22Rv1 (cell line): Measurements from ENCODE around the gene DAG1.

Experiments
- ZFX ChIP-seq: fragments of 450-650 bp; IDR thresholded peaks from 2 replicates; pipeline ENCODE4 v1.6.1; 2017; ENCODE audit warnings: antibody characterized with exemption, borderline replicate concordance
- TF ChIP-seq, protein P1 (sequence below): fragments of 450-650 bp; IDR thresholded peaks from 2 replicates; pipeline ENCODE4 v1.5.1; 2017; ENCODE audit warnings: mild to moderate bottlenecking

DNA sequence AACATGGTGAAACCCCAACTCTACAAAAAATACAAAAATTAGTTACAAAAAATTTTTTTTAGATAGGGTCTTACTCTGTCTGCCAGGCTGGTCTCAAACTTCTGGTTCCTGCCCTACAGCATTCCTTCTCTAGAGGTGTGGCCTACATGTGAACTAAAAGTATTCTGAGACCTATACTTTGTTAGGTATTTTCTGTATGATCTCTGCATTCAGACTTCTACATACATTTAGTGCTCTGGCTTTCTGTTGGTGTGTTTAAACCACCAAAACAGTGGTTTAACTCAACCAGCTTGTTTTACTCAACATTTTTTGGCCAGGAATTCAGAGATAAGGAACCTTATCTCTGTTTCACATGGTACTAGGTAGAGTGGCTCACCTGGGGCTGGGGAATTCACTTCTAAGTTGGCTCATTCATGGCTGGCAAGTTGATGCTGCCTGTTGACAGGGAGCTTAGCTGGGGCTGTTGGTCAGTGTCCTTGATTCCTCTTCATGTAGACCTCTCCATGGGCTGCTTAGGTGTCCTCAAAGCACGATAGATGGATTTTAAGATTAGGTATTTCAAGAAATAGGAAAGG lies 42.8 kb downstream of the DAG1 start:
- TF ChIP-seq, protein P1, sequence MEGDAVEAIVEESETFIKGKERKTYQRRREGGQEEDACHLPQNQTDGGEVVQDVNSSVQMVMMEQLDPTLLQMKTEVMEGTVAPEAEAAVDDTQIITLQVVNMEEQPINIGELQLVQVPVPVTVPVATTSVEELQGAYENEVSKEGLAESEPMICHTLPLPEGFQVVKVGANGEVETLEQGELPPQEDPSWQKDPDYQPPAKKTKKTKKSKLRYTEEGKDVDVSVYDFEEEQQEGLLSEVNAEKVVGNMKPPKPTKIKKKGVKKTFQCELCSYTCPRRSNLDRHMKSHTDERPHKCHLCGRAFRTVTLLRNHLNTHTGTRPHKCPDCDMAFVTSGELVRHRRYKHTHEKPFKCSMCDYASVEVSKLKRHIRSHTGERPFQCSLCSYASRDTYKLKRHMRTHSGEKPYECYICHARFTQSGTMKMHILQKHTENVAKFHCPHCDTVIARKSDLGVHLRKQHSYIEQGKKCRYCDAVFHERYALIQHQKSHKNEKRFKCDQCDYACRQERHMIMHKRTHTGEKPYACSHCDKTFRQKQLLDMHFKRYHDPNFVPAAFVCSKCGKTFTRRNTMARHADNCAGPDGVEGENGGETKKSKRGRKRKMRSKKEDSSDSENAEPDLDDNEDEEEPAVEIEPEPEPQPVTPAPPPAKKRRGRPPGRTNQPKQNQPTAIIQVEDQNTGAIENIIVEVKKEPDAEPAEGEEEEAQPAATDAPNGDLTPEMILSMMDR, result no peak
- TF ChIP-seq ZFX, result no peak
